Coronary artery (tissue), 2 donors: ENCODE measurements around the gene CAPN14.

Source experiments
- DNase-seq: peaks from one replicate; pipeline ENCODE4 v3.0.0-alpha.2; 2017; ENCODE audit warnings: low spot score
- H3K27ac ChIP-seq, 2 donors: fragments of 200-600 bp; sonication (generic); one replicate each; pipeline ENCODE4 v1.5.1; 2016 to 2019
- H3K4me3 ChIP-seq: fragments of 200-600 bp; sonication (generic); 2 replicates; pipeline ENCODE4 v1.5.1; 2016; ENCODE audit warnings: mild to moderate bottlenecking, moderate library complexity
- TF ChIP-seq, protein P1 (sequence below): fragments of 200-600 bp; sonication (generic); IDR thresholded peaks from one replicate; pipeline ENCODE4 v1.5.1; 2019; ENCODE audit warnings: antibody characterized with exemption

Gene CAPN14

DNA sequence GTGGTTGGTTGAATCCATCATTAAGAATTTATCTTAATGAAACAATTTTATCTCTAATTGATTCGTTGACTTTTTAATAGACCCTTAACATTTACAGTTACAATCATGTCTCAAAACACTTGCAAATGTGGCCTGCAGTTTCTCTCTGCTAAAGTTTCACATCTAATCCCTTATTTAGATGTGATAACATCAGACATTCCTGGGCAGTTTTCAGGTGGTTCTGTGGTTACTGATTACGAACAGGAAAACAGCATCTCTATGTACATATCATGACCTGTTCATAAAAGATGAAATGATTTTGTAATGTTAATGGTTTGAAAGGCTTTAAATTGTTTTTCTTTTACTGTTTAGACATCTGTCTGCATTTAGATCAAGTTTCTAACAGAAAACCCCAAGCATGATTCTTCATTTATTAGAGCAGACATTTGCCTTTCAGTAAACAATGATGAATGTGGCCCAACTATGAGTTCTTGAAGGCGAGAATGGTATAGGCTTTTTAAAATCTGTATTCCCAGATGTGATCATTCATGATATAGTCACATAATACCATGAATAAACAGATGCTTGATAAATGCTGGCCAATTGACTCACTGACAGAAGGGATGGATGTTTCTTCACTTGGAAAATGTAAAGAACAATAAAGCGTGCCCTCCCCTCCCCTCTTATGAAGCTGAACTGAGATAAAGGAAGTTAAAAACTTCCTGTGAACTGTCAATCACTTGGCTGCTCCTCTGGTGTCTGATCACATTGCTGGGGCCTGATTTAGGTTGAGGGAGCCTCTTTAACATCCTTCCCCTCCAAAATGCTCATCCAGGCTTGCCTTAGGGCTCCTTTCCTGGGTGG lies 3.5 kb downstream of the CAPN14 start:
- H3K4me3 ChIP-seq: no peak overlapping the region
- H3K27ac ChIP-seq: no peak overlapping the region
- TF ChIP-seq, protein P1, sequence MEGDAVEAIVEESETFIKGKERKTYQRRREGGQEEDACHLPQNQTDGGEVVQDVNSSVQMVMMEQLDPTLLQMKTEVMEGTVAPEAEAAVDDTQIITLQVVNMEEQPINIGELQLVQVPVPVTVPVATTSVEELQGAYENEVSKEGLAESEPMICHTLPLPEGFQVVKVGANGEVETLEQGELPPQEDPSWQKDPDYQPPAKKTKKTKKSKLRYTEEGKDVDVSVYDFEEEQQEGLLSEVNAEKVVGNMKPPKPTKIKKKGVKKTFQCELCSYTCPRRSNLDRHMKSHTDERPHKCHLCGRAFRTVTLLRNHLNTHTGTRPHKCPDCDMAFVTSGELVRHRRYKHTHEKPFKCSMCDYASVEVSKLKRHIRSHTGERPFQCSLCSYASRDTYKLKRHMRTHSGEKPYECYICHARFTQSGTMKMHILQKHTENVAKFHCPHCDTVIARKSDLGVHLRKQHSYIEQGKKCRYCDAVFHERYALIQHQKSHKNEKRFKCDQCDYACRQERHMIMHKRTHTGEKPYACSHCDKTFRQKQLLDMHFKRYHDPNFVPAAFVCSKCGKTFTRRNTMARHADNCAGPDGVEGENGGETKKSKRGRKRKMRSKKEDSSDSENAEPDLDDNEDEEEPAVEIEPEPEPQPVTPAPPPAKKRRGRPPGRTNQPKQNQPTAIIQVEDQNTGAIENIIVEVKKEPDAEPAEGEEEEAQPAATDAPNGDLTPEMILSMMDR: no peak
- no peak for DNase-seq

DNA sequence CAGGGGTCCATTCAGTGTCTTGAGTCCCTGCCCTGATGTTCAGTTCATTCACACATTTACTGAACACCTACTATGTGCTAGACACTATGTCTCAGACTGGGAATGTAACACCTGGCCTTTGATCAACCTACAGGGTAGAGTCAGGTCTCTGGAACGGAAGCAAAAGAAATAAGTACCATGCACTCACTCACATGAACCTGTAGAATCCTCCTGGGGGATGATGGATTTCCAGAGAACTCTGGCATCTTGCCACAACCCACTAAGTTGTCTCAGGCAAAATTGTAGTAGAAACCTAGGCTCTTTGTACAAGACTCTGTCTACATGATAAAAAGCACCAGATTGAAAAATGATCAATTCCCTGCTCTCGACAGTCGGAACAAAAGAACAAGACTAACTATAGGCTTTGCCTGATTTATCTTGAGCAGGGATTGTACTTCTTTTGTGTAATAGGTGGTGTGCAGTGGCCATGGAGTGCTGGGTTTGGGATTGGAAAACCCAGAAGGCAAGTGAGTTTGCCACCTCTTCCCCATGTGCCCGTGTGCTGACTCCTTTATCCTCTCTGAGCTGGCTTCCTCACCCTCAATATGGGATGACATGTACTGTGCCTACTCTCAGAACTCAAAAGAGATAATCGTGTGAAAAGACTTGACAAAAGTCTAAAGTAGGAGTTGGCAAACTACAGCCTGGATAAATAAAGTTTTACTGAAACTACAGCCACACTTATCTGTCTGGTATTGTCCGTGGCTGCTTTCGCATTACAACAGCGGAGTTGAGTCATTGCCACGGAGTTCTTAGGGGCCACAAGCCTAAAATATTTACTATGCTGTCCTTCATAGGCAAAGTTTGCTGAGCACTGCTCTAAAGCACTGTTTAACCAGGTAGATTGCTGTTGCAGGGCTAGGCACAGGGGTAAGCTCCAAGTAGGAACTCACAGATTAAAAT lies 4.4 kb downstream of the CAPN14 start:
- TF ChIP-seq, protein P1: no peak
- DNase-seq: peak; percentile 16
- Histone ChIP-seq H3K4me3 (no peak overlapping the region), H3K27ac (no peak overlapping the region)

DNA sequence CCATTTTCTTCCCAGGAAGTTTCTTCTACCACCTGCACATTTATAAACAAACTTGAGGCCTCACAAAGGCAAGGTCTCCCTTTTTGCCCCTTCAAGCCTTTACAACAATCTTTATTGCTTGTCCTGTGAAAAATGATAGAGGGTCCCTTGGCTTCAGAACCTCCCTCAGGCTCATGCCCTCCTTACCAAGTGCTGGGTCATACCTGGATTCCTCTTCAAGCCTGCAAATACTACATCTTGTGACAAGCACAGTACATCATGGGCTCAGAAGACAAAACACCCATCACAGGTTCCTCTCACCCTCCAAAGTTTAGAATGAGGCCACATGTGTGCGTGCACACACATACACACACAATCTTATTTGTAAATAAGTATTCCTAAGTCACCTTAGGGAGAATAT lies 9.1 kb downstream of the CAPN14 start:
- TF ChIP-seq, protein P1: no peak
- H3K4me3 ChIP-seq: no peak overlapping the region
- DNase-seq: no peak
- H3K27ac ChIP-seq: no peak overlapping the region

DNA sequence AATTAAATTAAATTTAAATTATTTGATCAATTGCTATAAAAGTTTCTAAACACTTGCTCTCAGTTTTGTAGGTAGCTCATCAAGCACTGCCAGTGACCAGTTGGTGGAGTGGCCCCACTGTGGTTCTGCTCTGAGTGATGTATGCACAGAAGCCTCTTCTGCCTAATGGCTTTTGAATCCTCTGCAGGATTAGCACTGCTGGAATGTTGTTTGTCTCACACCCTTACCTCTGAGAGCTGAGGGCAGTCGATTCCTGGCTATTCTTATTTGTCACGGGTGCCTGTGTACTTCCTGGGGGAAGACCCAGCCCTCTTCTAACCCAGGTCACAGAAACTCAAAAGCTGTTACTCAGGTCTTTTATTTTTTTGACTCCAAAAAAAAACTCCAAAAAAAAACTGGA lies 9.5 kb downstream of the CAPN14 start:
- no peak overlapping the region for H3K4me3 ChIP-seq
- H3K27ac ChIP-seq: no peak overlapping the region
- DNase-seq: no peak
- TF ChIP-seq, protein P1: no peak

DNA sequence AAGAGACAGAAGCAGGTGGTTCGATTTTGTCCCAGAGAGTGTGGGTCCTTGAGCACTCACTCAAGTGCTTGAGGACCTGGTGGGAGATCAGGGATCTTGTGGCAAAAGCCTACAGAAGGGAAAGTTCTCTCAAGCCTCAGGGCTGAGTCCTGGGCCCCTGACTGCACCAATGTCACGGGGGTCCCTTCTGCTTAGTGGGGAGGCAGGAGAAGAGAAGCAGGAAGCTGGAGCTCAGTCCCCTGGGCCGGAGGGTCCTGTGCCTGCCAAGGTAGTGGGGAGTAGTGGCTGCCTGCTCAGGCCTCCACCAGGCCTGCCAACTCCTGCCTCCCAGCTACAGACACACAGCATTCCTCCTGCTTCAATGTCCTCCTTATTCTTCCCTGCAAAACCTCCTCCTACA lies 11.7 kb downstream of the CAPN14 start:
- Histone ChIP-seq H3K4me3 (no peak overlapping the region), H3K27ac (no peak overlapping the region)
- TF ChIP-seq, protein P1: no peak
- no peak for DNase-seq

DNA sequence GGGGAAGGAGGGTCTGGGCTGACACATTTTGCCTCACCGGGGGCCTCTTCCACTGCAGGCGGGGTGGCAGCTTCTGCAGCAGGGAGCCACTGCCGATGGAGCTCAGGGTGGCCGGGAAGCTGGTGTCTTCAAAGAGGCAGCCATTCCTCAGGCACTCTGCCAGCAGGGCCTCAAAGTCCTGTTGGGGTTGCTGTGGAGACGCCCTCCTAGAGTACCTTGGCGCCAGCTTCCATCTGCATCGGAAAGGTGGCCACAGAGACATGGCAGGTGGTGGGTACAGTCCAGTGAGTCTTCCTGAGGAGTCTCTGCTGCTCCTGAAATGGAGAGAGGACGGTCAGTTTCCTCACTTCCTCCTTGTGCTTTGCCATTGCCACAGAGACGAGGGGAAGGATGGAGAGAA lies 12.1 kb downstream of the CAPN14 start:
- H3K4me3 ChIP-seq: no peak overlapping the region
- TF ChIP-seq, protein P1: no peak
- no peak overlapping the region for H3K27ac ChIP-seq
- no peak for DNase-seq
